ENCODE results near the gene C2orf92.
"Not testable (repeated sequence)": the region's sequence is repeated elsewhere in the genome, so short reads cannot be mapped to it uniquely, and the experiment has no call there.

C2orf92 gene

GRCh38 chr2:97660044-97660774, 9.3 kb upstream of the C2orf92 start:
- DNase-seq: no peak

GRCh38 chr2:97660775-97661389, 8.6 kb upstream of the C2orf92 start:
- DNase-seq: no peak

GRCh38 chr2:97661927-97662326, 7.6 kb upstream of the C2orf92 start:
- DNase-seq: no peak

- DNase-seq: no peak
Observed at GRCh38 chr2:97662386-97662894, 7.1 kb upstream of the C2orf92 start.

- DNase-seq: peak; percentile 67
Observed at GRCh38 chr2:97662895-97663625, 6.5 kb upstream of the C2orf92 start.

GRCh38 chr2:97663626-97663961, 5.9 kb upstream of the C2orf92 start:
- no peak for DNase-seq

GRCh38 chr2:97663962-97664635, 5.4 kb upstream of the C2orf92 start, which contains the start of gene ACTR1B:
Gene ACTR1B, minus strand, starts transcription at chr2:97664044. Its CDS starts 154 bp downstream, at chr2:97663890.
- DNase-seq: peak; percentile 99

- no peak for DNase-seq
Observed at GRCh38 chr2:97664636-97664970, 4.9 kb upstream of the C2orf92 start.

- DNase-seq: no peak
Observed at GRCh38 chr2:97670471-97670870, 958 bp downstream of the C2orf92 start.

GRCh38 chr2:97671526-97671925, 2.0 kb downstream of the C2orf92 start:
- DNase-seq: no peak

GRCh38 chr2:97672606-97673140, 3.2 kb downstream of the C2orf92 start:
- DNase-seq: not testable (repeated sequence)

- DNase-seq: no peak
Observed at GRCh38 chr2:97673182-97673914, 3.8 kb downstream of the C2orf92 start.

GRCh38 chr2:97673915-97674283, 4.4 kb downstream of the C2orf92 start:
- no peak for DNase-seq

GRCh38 chr2:97675430-97676113, 6.1 kb downstream of the C2orf92 start:
- no peak for DNase-seq

- no peak for DNase-seq
Observed at GRCh38 chr2:97676620-97677019, 7.1 kb downstream of the C2orf92 start.

GRCh38 chr2:97677480-97677879, 8.0 kb downstream of the C2orf92 start:
- DNase-seq: no peak

GRCh38 chr2:97678298-97678697, 8.8 kb downstream of the C2orf92 start:
- no peak for DNase-seq

GRCh38 chr2:97687235-97687634, 17.7 kb downstream of the C2orf92 start:
- DNase-seq: not testable (repeated sequence)

- no peak for DNase-seq
Observed at GRCh38 chr2:97688062-97688827, 18.7 kb downstream of the C2orf92 start.

- no peak for DNase-seq
Observed at GRCh38 chr2:97691166-97691565, 21.7 kb downstream of the C2orf92 start.

GRCh38 chr2:97693476-97693875, 24.0 kb downstream of the C2orf92 start:
- no peak for DNase-seq

Data from CD4-positive, alpha-beta T cell treated with Interleukin-12 subunit alpha and Interleukin-12 subunit beta, for 1 hour (primary cell).